GM10248 (cell line): ENCODE measurements around the gene RMI2.

Experiments
- CTCF ChIA-PET: fragments of 300-600 bp; sonication (Branson Sonifier 250); formaldehyde crosslinking; extraction: SDS; loops from one replicate; lab custom pipeline; 2021; ENCODE audit warnings: antibody characterized with exemption; lab: Yijun Ruan, JAX
- POLR2A ChIA-PET: fragments of 350-650 bp; sonication (Branson Sonifier 250); formaldehyde crosslinking; extraction: SDS; loops from one replicate; lab custom pipeline; 2020; ENCODE audit warnings: antibody characterized with exemption; lab: Yijun Ruan, JAX
- DNase-seq: peaks from one replicate; pipeline ENCODE4 v3.0.0; 2012; ENCODE audit errors: extremely low spot score
- CTCF ChIP-seq: IDR thresholded peaks from 2 replicates; pipeline ENCODE4 v1.5.1; 2012; ENCODE audit warnings: mild to moderate bottlenecking, low read depth; ENCODE audit errors: extremely low read depth, missing control alignments, control extremely low read depth

The RMI2 gene

DNA sequence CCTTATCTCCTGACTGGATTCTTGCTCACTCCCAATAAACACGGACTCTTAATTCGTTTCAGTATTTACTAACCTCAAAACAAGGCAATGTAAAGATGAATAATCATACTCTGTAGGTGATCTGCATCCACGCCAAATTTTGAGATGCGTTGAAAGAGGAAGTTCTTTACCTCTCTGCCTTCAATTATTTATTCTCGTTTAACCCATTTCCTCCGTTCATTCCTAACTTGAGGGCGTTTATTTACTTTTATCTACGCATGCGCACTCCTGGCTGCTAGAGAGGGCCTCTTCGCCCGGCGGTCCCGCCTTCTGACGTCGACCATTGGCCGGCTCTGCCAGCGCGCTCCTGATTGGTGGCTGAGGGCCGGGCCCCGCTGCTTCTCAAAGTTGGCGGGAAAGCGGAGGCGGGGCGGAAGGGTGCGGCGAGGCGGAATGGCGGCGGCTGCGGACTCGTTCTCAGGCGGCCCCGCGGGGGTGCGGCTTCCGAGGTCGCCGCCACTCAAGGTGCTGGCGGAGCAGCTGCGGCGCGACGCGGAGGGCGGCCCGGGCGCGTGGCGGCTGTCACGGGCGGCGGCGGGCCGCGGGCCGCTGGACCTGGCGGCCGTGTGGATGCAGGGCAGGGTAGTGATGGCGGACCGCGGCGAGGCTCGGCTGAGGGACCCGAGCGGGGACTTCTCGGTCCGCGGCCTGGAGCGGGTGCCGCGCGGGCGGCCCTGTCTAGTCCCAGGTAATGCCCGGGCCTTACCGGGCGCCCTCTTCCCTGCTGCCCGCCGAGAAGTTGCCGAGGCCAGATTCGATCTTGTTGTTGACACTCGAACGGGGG lies at the start of gene RMI2:
Gene RMI2, plus strand, starts transcription at position 420 of the 823 bp plus-strand sequence. Its CDS starts 13 bp downstream, at position 433.
- ChIA-PET CTCF (interaction anchor here (1.2 to 2.4 kb wide), 3 partner anchors 8 to 396 kb away, joined by 5 to 7 read pairs (median 5); no protein-coding TSS in a partner anchor), POLR2A (interaction anchor here (1.8 kb wide), 1 partner anchor 90 kb away, joined by 8 read pairs; the partner anchor contains the start of gene SOCS1)

GRCh38 chr16:11295672-11296071 lies 49.6 kb upstream of the RMI2 start:
- CTCF ChIA-PET: no interaction called here
- POLR2A ChIA-PET: no interaction called here
- no peak for TF ChIP-seq CTCF
- DNase-seq: no peak

More for the DNA sequence above, at the start of gene RMI2:
- TF ChIP-seq CTCF: no peak
- peak; percentile 99 for DNase-seq

GRCh38 chr16:11296351-11296705 lies 48.9 kb upstream of the RMI2 start:
- CTCF ChIA-PET: interaction anchor here (0.9 to 4.2 kb wide), 5 partner anchors 14 to 342 kb away, joined by 3 to 36 read pairs (median 4); partner anchors contain the start of gene SOCS1
- no peak for DNase-seq
- POLR2A ChIA-PET: no interaction called here
- TF ChIP-seq CTCF: no peak

- no peak for TF ChIP-seq CTCF
- no peak for DNase-seq
- CTCF ChIA-PET: interaction anchor here (0.9 to 4.2 kb wide), 10 partner anchors 13 to 343 kb away, joined by 3 to 36 read pairs (median 5); partner anchors contain the start of genes PRM1, PRM3 and SOCS1
- POLR2A ChIA-PET: interaction anchor here (2.8 kb wide), 1 partner anchor 41 kb away, joined by 26 read pairs; the partner anchor contains the start of gene SOCS1
Observed at GRCh38 chr16:11296706-11297491, 48.4 kb upstream of the RMI2 start.

- ChIA-PET CTCF (interaction anchor here (0.8 to 4.2 kb wide), 18 partner anchors 13 to 344 kb away, joined by 3 to 36 read pairs (median 4); partner anchors contain the start of genes PRM1, PRM3 and SOCS1), POLR2A (interaction anchor here (2.8 kb wide), 1 partner anchor 42 kb away, joined by 26 read pairs; the partner anchor contains the start of gene SOCS1)
- peak; percentile 79 for DNase-seq
- TF ChIP-seq CTCF: no peak
Observed at GRCh38 chr16:11297492-11298142, 47.6 kb upstream of the RMI2 start.
